Motor neuron (in vitro differentiated cells): ENCODE measurements around the gene NDUFA7. TPM values are rescaled to one million over a fixed set of nuclear protein-coding genes. Genes with fewer than 3 reads are reported as not detected.

Experiments used
- ATAC-seq, 8 experiments: fragments of 200-7000 bp; cut with Tn5 transposase; replicated peaks in 6 of 8; 2 replicates each; pipeline ENCODE4 v1.8.0; 2021; ENCODE audit warnings: mild to moderate bottlenecking in 8 of 8, moderate library complexity in 8 of 8
- H3K27ac ChIP-seq, 2 donors: fragments of 250-450 bp; sonication (Bioruptor Pico); 2 replicates each; pipeline ENCODE4 v1.9.0; 2021; ENCODE audit warnings: antibody characterized with exemption in 2 of 2, mild to moderate bottlenecking in 2 of 2, moderate library complexity in 1 of 2
- H3K4me1 ChIP-seq, 2 donors: fragments of 250-450 bp; sonication (Bioruptor Pico); replicated peaks in 1 of 2; 2 replicates each; pipeline ENCODE4 v1.6.1; 2021; ENCODE audit warnings: antibody characterized with exemption in 2 of 2, mild to moderate bottlenecking in 2 of 2, moderate library complexity in 1 of 2
- H3K4me3 ChIP-seq, 5 donors: fragments of 250-450 bp; sonication (Bioruptor Pico); 2 replicates each; pipeline ENCODE4 v1.9.0; 2021; ENCODE audit warnings: antibody characterized with exemption in 5 of 5, mild to moderate bottlenecking in 5 of 5, moderate library complexity in 4 of 5
- WGBS, 10 experiments: fragments of 450-650 bp; shearing (Covaris generic); methylation state at CpG; one replicate each; pipeline ENCODE4 v1.0.0; 2022; 5-methylcytosine and 5-hydroxymethylcytosine counted together
- in situ Hi-C, 9 experiments: fragments of 400-800 bp; cut with MboI; loops; one replicate each; pipeline ENCODE4 v1.15.0; 2021; ENCODE audit warnings: low sequenced_read_pairs in 9 of 9, low pct_unique_long_range_greater_than_20kb in 2 of 9; ENCODE audit not compliant: unreplicated experiment in 9 of 9
- total RNA-seq, 8 experiments: library from RNA; unstranded; fragments of 300-600 nt; gene quantifications; 2 replicates each; pipeline versions ENCODE4 v1.2.3 to v1.2.4, GENCODE V29; 2022

The NDUFA7 gene
- total RNA-seq, 8 experiments from 2014 or later: 129 to 183 (median 162) TPM

GRCh38 chr19:8262431-8262830, 58.7 kb downstream of the NDUFA7 start:
- H3K4me3 ChIP-seq: no peak overlapping the region
- no peak overlapping the region for H3K27ac ChIP-seq
- in situ Hi-C loops: no loop called here
- H3K4me1 ChIP-seq: peaks cover 0 to 9% of the 10 kb centered on the region in 2 donors
- 40 to 100% (median 75%) methylated on average over 1 to 2 of the region's 6 CpGs; no CpG with 5 or more reads in 6 of the 10 experiments for WGBS, 10 experiments
- ATAC-seq: no peak

- in situ Hi-C loops: no loop called here
- Histone ChIP-seq H3K4me1 (peaks cover 0 to 9% of the 10 kb centered on the region in 2 donors), H3K27ac (no peak overlapping the region), H3K4me3 (no peak overlapping the region)
- WGBS, 10 experiments: no CpG with 5 or more reads among the region's 14 CpGs
- peak in 2 of 8 experiments; percentile 1 to 4 for ATAC-seq
These were observed 59.3 kb downstream of the NDUFA7 start for GRCh38 chr19:8261881-8262280.

- WGBS, 10 experiments: 50 to 100% (median 78%) methylated on average over 1 to 5 of the region's 9 CpGs; no CpG with 5 or more reads in 4 of the 10 experiments
- no peak overlapping the region for H3K27ac ChIP-seq
- no peak overlapping the region for H3K4me3 ChIP-seq
- H3K4me1 ChIP-seq: peaks cover 0 to 9% of the 10 kb centered on the region in 2 donors
- in situ Hi-C loops: no loop called here
- peak in 3 of 8 experiments; percentile 5 to 18 (median 10) for ATAC-seq
These were observed 59.8 kb downstream of the NDUFA7 start for GRCh38 chr19:8261347-8261746.

Other genes with a start within 250 kb of the NDUFA7 start
- gene FBN3, start 171.8 kb downstream of the NDUFA7 start, total RNA-seq: 1 to 10 TPM in 5 of 8 experiments, under 1 TPM in 1, not detected in 2; 0.07 to 4.8 (median 3.6) TPM
- gene CERS4, start 112.0 kb downstream of the NDUFA7 start, total RNA-seq: 10 to 100 TPM in 7 of 8 experiments, 1 to 10 TPM in 1; 3.2 to 55.1 (median 35.8) TPM
- 100 to 1,000 TPM in 1 of 8 experiments, 10 to 100 TPM in 7; 20.9 to 109 (median 41.8) TPM for gene CD320, start 13.0 kb downstream of the NDUFA7 start, total RNA-seq
- 1,000 to 10,000 TPM in 4 of 8 experiments, 100 to 1,000 TPM in 4; 550 to 1,110 (median 1,001) TPM for gene RPS28, start 121 bp upstream of the NDUFA7 start, total RNA-seq
- gene KANK3, start 21.9 kb upstream of the NDUFA7 start, total RNA-seq: 1 to 10 TPM in 4 of 8 experiments, under 1 TPM in 3, not detected in 1; 0.08 to 3.4 (median 1.1) TPM
- gene ANGPTL4, start 42.8 kb upstream of the NDUFA7 start, total RNA-seq: 1 to 10 TPM in 3 of 8 experiments, under 1 TPM in 4, not detected in 1; 0.38 to 4.6 (median 0.90) TPM
- gene RAB11B, start 69.0 kb upstream of the NDUFA7 start, total RNA-seq: 10 to 100 TPM; 16.7 to 72.4 (median 43.7) TPM
- 10 to 100 TPM; 10.4 to 38.4 (median 19.4) TPM for gene MARCHF2, start 91.9 kb upstream of the NDUFA7 start, total RNA-seq
- 100 to 1,000 TPM in 3 of 8 experiments, 10 to 100 TPM in 5; 44.2 to 280 (median 73.5) TPM for gene HNRNPM, start 123.6 kb upstream of the NDUFA7 start, total RNA-seq
- 1 to 10 TPM in 1 of 8 experiments, under 1 TPM in 7; 0.18 to 1.4 (median 0.31) TPM for gene PRAM1, start 181.3 kb upstream of the NDUFA7 start, total RNA-seq
- 10 to 100 TPM in 5 of 8 experiments, 1 to 10 TPM in 3; 2.3 to 14.5 (median 11.1) TPM for gene ZNF414, start 192.8 kb upstream of the NDUFA7 start, total RNA-seq